WTC11 (cell line): ENCODE measurements around the gene ZNF442. TPM values are rescaled to one million over a fixed set of nuclear protein-coding genes. Genes with fewer than 3 reads are reported as not detected.

Source experiments
- ATAC-seq: fragments of 200-7000 bp; cut with Tn5 transposase; 2 replicates; pipeline ENCODE4 v1.10.0; 2021; ENCODE audit warnings: mild to moderate bottlenecking, moderate library complexity
- CTCF ChIA-PET: fragments of 300-600 bp; sonication (Branson Sonifier 250); formaldehyde crosslinking; loops from one replicate; lab custom pipeline; 2021; ENCODE audit warnings: antibody characterized with exemption; lab: Charles Lee
- POLR2A ChIA-PET: fragments of 350-600 bp; sonication (Branson Sonifier 250); formaldehyde crosslinking; loops from one replicate; lab custom pipeline; 2021; ENCODE audit warnings: antibody characterized with exemption; lab: Charles Lee
- DNase-seq: peaks from one replicate; pipeline ENCODE4 v3.0.0; 2021; ENCODE audit warnings: low spot score
- H3K27ac Mint-ChIP-seq: 2 replicates; pipeline ENCODE4 v1.8.0; 2021; ENCODE audit warnings: mixed read lengths
- H3K27me3 Mint-ChIP-seq: 2 replicates; pipeline ENCODE4 v1.8.0; 2021; ENCODE audit warnings: low read depth, mild to moderate bottlenecking, moderate library complexity, mixed read lengths
- H3K36me3 Mint-ChIP-seq: 2 replicates; pipeline ENCODE4 v1.8.0; 2021; ENCODE audit warnings: mixed read lengths
- H3K4me1 Mint-ChIP-seq: 2 replicates; pipeline ENCODE4 v1.8.0; 2022; ENCODE audit warnings: mixed read lengths
- H3K4me3 Mint-ChIP-seq: 2 replicates; pipeline ENCODE4 v1.8.0; 2021; ENCODE audit warnings: mild to moderate bottlenecking, moderate library complexity, mixed read lengths
- H3K9me3 Mint-ChIP-seq: 2 replicates; pipeline ENCODE4 v1.8.0; 2021; ENCODE audit warnings: mixed read lengths
- ATF1 ChIP-seq: sonication (generic); formaldehyde crosslinking; IDR thresholded peaks from 2 replicates; pipeline ENCODE4 v1.8.1; 2023; ENCODE audit warnings: mild to moderate bottlenecking, moderate library complexity, missing genetic modification reagents
- CREB1 ChIP-seq: sonication (generic); formaldehyde crosslinking; IDR thresholded peaks from 2 replicates; pipeline ENCODE4 v1.8.0; 2023; ENCODE audit warnings: mild to moderate bottlenecking, missing genetic modification reagents
- GABPB1 ChIP-seq: sonication (generic); formaldehyde crosslinking; IDR thresholded peaks from 2 replicates; pipeline ENCODE4 v1.8.1; 2023; ENCODE audit warnings: mild to moderate bottlenecking, missing genetic modification reagents
- NFATC4 ChIP-seq: fragments of 250-450 bp; sonication (Bioruptor Pico); IDR thresholded peaks from 2 replicates; pipeline ENCODE4 v1.9.0; 2021; ENCODE audit warnings: mild to moderate bottlenecking
- OVOL2 ChIP-seq: fragments of 250-450 bp; sonication (Bioruptor Pico); IDR thresholded peaks from 2 replicates; pipeline ENCODE4 v1.9.0; 2021; ENCODE audit warnings: mild to moderate bottlenecking, borderline replicate concordance
- PRRX2 ChIP-seq: fragments of 250-450 bp; sonication (Bioruptor Pico); IDR thresholded peaks from 2 replicates; pipeline ENCODE4 v1.8.0; 2021; ENCODE audit warnings: mild to moderate bottlenecking
- ZNF219 ChIP-seq: sonication (generic); formaldehyde crosslinking; IDR thresholded peaks from 2 replicates; pipeline ENCODE4 v1.8.0; 2023; ENCODE audit warnings: missing genetic modification reagents, mild to moderate bottlenecking, borderline replicate concordance
- ZNF263 ChIP-seq: sonication (generic); formaldehyde crosslinking; IDR thresholded peaks from 2 replicates; pipeline ENCODE4 v1.8.1; 2022; ENCODE audit warnings: low read depth, mild to moderate bottlenecking, moderate library complexity, missing genetic modification reagents
- ZNF671 ChIP-seq: fragments of 250-450 bp; sonication (Bioruptor Pico); IDR thresholded peaks from 2 replicates; pipeline ENCODE4 v1.8.0; 2021; ENCODE audit warnings: mild to moderate bottlenecking
- total RNA-seq: library from RNA; stranded (reverse); gene quantifications from 3 replicates; pipeline ENCODE4 v1.2.3, GENCODE V29; 2021
- TF ChIP-seq, protein P1 (sequence below): sonication (generic); formaldehyde crosslinking; IDR thresholded peaks from 2 replicates; pipeline ENCODE4 v1.8.1; 2022; ENCODE audit warnings: mild to moderate bottlenecking, moderate library complexity, missing genetic modification reagents
- TF ChIP-seq, protein P2 (sequence below): sonication (generic); formaldehyde crosslinking; IDR thresholded peaks from 2 replicates; pipeline ENCODE4 v1.8.1; 2022; ENCODE audit warnings: low read depth, mild to moderate bottlenecking, moderate library complexity, missing genetic modification reagents, borderline replicate concordance
- TF ChIP-seq, protein P3 (sequence below): sonication (generic); formaldehyde crosslinking; IDR thresholded peaks from 2 replicates; pipeline ENCODE4 v1.8.1; 2022; ENCODE audit warnings: mild to moderate bottlenecking, missing genetic modification reagents, moderate library complexity, borderline replicate concordance
- TF ChIP-seq, protein P4 (sequence below): sonication (generic); formaldehyde crosslinking; IDR thresholded peaks from 2 replicates; pipeline ENCODE4 v1.8.1; 2023; ENCODE audit warnings: mild to moderate bottlenecking, missing genetic modification reagents, moderate library complexity
- TF ChIP-seq, protein P5 (sequence below): sonication (generic); formaldehyde crosslinking; IDR thresholded peaks from 2 replicates; pipeline ENCODE4 v1.8.1; 2023; ENCODE audit warnings: mild to moderate bottlenecking, missing genetic modification reagents, moderate library complexity
- TF ChIP-seq, protein P6 (sequence below): sonication (generic); formaldehyde crosslinking; IDR thresholded peaks from 2 replicates; pipeline ENCODE4 v1.8.0; 2023; ENCODE audit warnings: mild to moderate bottlenecking, missing genetic modification reagents
- TF ChIP-seq, protein P7 (sequence below): sonication (generic); formaldehyde crosslinking; IDR thresholded peaks from 2 replicates; pipeline ENCODE4 v1.8.1; 2023; ENCODE audit warnings: mild to moderate bottlenecking, moderate library complexity, missing genetic modification reagents
- TF ChIP-seq, protein P8 (sequence below): sonication (generic); formaldehyde crosslinking; IDR thresholded peaks from 2 replicates; pipeline ENCODE4 v1.8.0; 2023; ENCODE audit warnings: missing genetic modification reagents
- TF ChIP-seq, protein P9 (sequence below): fragments of 250-450 bp; sonication (Bioruptor Pico); IDR thresholded peaks from 2 replicates; pipeline ENCODE4 v1.8.0; 2021; ENCODE audit warnings: mild to moderate bottlenecking

Gene ZNF442
- total RNA-seq, 1 experiment from 2014 or later, result 1.9 TPM

DNA sequence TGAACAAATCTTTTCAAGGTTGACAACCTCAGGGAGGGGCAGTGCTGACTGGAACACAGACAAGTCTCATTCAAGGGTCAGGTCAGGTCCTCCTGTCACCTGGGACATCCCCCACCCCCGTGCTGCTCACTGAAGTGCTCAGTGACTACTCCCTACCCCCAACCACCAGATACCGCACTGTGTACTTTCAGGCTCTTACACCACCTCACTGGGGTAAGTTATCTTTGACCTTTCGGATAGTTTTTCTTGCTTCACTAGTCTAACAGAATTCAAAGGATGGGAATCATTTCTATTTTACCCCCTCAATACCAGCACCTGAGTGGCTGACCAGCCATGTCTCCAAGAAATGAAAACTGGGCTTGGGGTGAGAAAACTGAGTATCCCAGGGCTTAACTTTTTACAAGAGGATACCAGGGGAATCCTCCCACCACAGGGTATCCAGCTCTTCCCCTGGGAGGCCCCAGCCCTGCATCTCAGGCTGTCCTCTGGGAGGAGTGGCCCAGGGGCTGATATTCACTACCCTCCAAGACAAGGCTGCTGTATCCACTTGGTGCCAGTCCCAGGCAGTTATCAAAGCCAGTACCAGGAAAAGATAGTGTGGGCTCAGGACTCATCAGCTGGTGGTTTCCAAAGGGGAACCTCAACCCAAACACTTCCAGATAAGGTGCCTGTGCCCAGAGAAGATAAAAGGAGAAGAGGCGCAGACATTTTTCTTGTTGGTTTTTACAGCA, 34.1 kb downstream of the ZNF442 start:
- Mint-ChIP-seq H3K9me3 (no peaks in the 10 kb centered on the region), H3K36me3 (no peaks in the 10 kb centered on the region), H3K4me3 (peak overlapping the region; percentile 30), H3K4me1 (peaks cover 25% of the 10 kb centered on the region), H3K27ac (no peak overlapping the region), H3K27me3 (peaks cover 11% of the 10 kb centered on the region)
- POLR2A ChIA-PET, result no interaction called here
- ATAC-seq (no peak), DNase-seq (peak; percentile 13)
- TF ChIP-seq GABPB1 (CRISPR knock-in tag) (peak; percentile 89), CREB1 (CRISPR knock-in tag) (no peak)
- CTCF ChIA-PET, result no interaction called here

DNA sequence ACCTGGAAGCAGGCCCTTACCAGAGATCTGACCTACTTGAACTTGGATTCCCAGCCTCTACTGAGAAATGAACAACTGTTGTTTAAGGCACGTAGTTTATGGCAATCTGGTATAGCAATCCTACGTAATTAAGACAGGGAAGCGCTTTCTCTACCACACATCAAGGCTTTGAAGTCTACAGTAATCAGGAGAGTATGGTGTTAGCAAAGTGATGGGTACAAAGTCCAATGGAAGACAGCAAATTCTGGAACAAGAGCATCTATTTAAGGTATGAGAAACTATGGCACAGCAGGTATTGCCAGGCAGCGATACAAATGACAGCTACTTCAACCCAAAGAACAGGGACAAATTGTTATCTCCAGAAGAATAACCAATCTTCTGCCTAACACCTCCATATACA, 35.1 kb downstream of the ZNF442 start:
- H3K4me3 Mint-ChIP-seq, result no peak overlapping the region
- H3K4me1 Mint-ChIP-seq, result peaks cover 25% of the 10 kb centered on the region
- POLR2A ChIA-PET, result no interaction called here
- no peaks in the 10 kb centered on the region for H3K36me3 Mint-ChIP-seq
- no peak for TF ChIP-seq ATF1
- TF ChIP-seq GABPB1 (CRISPR knock-in tag), result 0 out of 2 replicates have a peak, but pooled peaks have one; percentile 23
- TF ChIP-seq, all 79 proteins: peak for 1
- no peak overlapping the region for H3K27ac Mint-ChIP-seq
- H3K27me3 Mint-ChIP-seq, result peaks cover 11% of the 10 kb centered on the region
- no peak for DNase-seq
- ATAC-seq, result no peak
- no peaks in the 10 kb centered on the region for H3K9me3 Mint-ChIP-seq
- CTCF ChIA-PET, result no interaction called here

DNA sequence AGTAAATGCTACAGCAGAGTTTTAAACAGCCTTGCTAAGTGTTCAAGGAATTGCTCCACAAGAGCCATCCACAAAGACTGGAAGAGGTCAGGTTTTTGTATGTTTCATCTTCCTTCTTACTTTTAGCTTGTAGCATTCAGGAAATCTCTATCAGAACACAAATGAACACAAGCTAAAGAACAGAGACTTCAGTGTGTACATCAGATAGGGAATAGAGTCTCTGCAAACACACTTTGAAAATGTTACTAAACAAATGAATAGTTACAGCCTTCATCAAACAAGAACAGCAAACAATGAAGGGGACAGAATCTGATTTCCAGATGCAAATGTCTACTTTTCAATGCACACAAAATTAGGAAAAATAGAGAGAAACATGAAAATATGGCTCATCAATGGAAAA, 39.8 kb downstream of the ZNF442 start:
- H3K27me3 Mint-ChIP-seq, result no peaks in the 10 kb centered on the region
- no peak overlapping the region for H3K27ac Mint-ChIP-seq
- CTCF ChIA-PET, result interaction anchor here (0.6 kb wide), 1 partner anchor 279 kb away, joined by 3 read pairs; no protein-coding TSS in a partner anchor
- H3K9me3 Mint-ChIP-seq, result peaks cover 20% of the 10 kb centered on the region
- no peak for DNase-seq
- H3K4me3 Mint-ChIP-seq, result no peak overlapping the region
- no peak for ATAC-seq
- H3K36me3 Mint-ChIP-seq, result peaks cover 24% of the 10 kb centered on the region
- TF ChIP-seq ZNF263 (CRISPR knock-in tag) (no peak), GABPB1 (CRISPR knock-in tag) (no peak), ZNF219 (CRISPR knock-in tag) (no peak), ZNF671 (CRISPR knock-in tag) (no peak), OVOL2 (CRISPR knock-in tag) (no peak), PRRX2 (CRISPR knock-in tag) (no peak), NFATC4 (CRISPR knock-in tag) (no peak)
- TF ChIP-seq, protein P1, sequence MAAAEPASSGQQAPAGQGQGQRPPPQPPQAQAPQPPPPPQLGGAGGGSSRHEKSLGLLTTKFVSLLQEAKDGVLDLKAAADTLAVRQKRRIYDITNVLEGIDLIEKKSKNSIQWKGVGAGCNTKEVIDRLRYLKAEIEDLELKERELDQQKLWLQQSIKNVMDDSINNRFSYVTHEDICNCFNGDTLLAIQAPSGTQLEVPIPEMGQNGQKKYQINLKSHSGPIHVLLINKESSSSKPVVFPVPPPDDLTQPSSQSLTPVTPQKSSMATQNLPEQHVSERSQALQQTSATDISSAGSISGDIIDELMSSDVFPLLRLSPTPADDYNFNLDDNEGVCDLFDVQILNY (CRISPR knock-in tag), result no peak
- TF ChIP-seq, protein P2, sequence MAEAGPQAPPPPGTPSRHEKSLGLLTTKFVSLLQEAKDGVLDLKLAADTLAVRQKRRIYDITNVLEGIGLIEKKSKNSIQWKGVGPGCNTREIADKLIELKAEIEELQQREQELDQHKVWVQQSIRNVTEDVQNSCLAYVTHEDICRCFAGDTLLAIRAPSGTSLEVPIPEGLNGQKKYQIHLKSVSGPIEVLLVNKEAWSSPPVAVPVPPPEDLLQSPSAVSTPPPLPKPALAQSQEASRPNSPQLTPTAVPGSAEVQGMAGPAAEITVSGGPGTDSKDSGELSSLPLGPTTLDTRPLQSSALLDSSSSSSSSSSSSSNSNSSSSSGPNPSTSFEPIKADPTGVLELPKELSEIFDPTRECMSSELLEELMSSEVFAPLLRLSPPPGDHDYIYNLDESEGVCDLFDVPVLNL (CRISPR knock-in tag), result no peak
- TF ChIP-seq, protein P3, sequence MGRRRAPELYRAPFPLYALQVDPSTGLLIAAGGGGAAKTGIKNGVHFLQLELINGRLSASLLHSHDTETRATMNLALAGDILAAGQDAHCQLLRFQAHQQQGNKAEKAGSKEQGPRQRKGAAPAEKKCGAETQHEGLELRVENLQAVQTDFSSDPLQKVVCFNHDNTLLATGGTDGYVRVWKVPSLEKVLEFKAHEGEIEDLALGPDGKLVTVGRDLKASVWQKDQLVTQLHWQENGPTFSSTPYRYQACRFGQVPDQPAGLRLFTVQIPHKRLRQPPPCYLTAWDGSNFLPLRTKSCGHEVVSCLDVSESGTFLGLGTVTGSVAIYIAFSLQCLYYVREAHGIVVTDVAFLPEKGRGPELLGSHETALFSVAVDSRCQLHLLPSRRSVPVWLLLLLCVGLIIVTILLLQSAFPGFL (CRISPR knock-in tag), result no peak
- TF ChIP-seq, protein P4, sequence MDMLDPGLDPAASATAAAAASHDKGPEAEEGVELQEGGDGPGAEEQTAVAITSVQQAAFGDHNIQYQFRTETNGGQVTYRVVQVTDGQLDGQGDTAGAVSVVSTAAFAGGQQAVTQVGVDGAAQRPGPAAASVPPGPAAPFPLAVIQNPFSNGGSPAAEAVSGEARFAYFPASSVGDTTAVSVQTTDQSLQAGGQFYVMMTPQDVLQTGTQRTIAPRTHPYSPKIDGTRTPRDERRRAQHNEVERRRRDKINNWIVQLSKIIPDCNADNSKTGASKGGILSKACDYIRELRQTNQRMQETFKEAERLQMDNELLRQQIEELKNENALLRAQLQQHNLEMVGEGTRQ (CRISPR knock-in tag), result no peak
- TF ChIP-seq, protein P5, sequence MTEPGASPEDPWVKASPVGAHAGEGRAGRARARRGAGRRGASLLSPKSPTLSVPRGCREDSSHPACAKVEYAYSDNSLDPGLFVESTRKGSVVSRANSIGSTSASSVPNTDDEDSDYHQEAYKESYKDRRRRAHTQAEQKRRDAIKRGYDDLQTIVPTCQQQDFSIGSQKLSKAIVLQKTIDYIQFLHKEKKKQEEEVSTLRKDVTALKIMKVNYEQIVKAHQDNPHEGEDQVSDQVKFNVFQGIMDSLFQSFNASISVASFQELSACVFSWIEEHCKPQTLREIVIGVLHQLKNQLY (CRISPR knock-in tag), result no peak
- TF ChIP-seq, protein P6, sequence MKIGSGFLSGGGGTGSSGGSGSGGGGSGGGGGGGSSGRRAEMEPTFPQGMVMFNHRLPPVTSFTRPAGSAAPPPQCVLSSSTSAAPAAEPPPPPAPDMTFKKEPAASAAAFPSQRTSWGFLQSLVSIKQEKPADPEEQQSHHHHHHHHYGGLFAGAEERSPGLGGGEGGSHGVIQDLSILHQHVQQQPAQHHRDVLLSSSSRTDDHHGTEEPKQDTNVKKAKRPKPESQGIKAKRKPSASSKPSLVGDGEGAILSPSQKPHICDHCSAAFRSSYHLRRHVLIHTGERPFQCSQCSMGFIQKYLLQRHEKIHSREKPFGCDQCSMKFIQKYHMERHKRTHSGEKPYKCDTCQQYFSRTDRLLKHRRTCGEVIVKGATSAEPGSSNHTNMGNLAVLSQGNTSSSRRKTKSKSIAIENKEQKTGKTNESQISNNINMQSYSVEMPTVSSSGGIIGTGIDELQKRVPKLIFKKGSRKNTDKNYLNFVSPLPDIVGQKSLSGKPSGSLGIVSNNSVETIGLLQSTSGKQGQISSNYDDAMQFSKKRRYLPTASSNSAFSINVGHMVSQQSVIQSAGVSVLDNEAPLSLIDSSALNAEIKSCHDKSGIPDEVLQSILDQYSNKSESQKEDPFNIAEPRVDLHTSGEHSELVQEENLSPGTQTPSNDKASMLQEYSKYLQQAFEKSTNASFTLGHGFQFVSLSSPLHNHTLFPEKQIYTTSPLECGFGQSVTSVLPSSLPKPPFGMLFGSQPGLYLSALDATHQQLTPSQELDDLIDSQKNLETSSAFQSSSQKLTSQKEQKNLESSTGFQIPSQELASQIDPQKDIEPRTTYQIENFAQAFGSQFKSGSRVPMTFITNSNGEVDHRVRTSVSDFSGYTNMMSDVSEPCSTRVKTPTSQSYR (CRISPR knock-in tag), result no peak
- TF ChIP-seq, protein P7, sequence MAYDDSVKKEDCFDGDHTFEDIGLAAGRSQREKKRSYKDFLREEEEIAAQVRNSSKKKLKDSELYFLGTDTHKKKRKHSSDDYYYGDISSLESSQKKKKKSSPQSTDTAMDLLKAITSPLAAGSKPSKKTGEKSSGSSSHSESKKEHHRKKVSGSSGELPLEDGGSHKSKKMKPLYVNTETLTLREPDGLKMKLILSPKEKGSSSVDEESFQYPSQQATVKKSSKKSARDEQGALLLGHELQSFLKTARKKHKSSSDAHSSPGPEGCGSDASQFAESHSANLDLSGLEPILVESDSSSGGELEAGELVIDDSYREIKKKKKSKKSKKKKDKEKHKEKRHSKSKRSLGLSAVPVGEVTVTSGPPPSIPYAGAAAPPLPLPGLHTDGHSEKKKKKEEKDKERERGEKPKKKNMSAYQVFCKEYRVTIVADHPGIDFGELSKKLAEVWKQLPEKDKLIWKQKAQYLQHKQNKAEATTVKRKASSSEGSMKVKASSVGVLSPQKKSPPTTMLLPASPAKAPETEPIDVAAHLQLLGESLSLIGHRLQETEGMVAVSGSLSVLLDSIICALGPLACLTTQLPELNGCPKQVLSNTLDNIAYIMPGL (CRISPR knock-in tag), result no peak
- TF ChIP-seq, protein P8, sequence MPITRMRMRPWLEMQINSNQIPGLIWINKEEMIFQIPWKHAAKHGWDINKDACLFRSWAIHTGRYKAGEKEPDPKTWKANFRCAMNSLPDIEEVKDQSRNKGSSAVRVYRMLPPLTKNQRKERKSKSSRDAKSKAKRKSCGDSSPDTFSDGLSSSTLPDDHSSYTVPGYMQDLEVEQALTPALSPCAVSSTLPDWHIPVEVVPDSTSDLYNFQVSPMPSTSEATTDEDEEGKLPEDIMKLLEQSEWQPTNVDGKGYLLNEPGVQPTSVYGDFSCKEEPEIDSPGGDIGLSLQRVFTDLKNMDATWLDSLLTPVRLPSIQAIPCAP (CRISPR knock-in tag), result no peak
- TF ChIP-seq, protein P9, sequence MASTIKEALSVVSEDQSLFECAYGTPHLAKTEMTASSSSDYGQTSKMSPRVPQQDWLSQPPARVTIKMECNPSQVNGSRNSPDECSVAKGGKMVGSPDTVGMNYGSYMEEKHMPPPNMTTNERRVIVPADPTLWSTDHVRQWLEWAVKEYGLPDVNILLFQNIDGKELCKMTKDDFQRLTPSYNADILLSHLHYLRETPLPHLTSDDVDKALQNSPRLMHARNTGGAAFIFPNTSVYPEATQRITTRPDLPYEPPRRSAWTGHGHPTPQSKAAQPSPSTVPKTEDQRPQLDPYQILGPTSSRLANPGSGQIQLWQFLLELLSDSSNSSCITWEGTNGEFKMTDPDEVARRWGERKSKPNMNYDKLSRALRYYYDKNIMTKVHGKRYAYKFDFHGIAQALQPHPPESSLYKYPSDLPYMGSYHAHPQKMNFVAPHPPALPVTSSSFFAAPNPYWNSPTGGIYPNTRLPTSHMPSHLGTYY, result no peak
- POLR2A ChIA-PET, result no interaction called here
- H3K4me1 Mint-ChIP-seq, result no peaks in the 10 kb centered on the region
